Cardiac muscle cell (in vitro differentiated cells and primary cell): Measurements from ENCODE around the gene DPYSL4. TPM values are rescaled to one million over a fixed set of nuclear protein-coding genes. Genes with fewer than 3 reads are reported as not detected.

Source experiments
- DNase-seq, 2 donors: peaks; one replicate each; pipeline versions ENCODE4 v3.0.0 to v3.0.0-alpha.2; 2010 to 2017; ENCODE audit warnings: low read depth in 1 of 2, low spot score in 1 of 2
- H3K27ac ChIP-seq: fragments of 200-600 bp; sonication (generic); 2 replicates; pipeline ENCODE4 v1.5.1; 2016
- H3K27me3 ChIP-seq: fragments of 200-600 bp; sonication (generic); 2 replicates; pipeline ENCODE4 v1.6.0; 2016; ENCODE audit warnings: control low read depth
- H3K36me3 ChIP-seq: fragments of 200-600 bp; sonication (generic); 2 replicates; pipeline ENCODE4 v1.5.1; 2016; ENCODE audit warnings: control low read depth
- H3K4me1 ChIP-seq: fragments of 200-600 bp; sonication (generic); 2 replicates; pipeline ENCODE4 v1.8.1; 2017; ENCODE audit warnings: low read depth, mild to moderate bottlenecking, mixed run types
- H3K4me3 ChIP-seq: fragments of 200-600 bp; sonication (generic); 2 replicates; pipeline ENCODE4 v1.5.1; 2016; ENCODE audit warnings: mild to moderate bottlenecking
- H3K9me3 ChIP-seq: fragments of 200-600 bp; sonication (generic); 2 replicates; pipeline ENCODE4 v1.5.1; 2017; ENCODE audit warnings: low read depth, mild to moderate bottlenecking, control low read depth
- CTCF ChIP-seq: IDR thresholded peaks from 2 replicates; pipeline ENCODE4 v1.5.1; 2012; ENCODE audit warnings: low read depth, mild to moderate bottlenecking, low read length
- polyA plus RNA-seq: library from polyadenylated mRNA; unstranded; fragments of >200 nt; fragmentation: Nextera tagmentation; extraction: Ambion mirVana; gene quantifications from 2 replicates; pipeline ENCODE4 v1.2.1, GENCODE V29; 2016
- total RNA-seq: library from RNA; depleted of rRNA; stranded (reverse); fragments of >200 nt; gene quantifications from 2 replicates; pipeline ENCODE4 v1.2.3, GENCODE V29; 2016

DPYSL4 gene
- total and polyA plus RNA-seq, 2 experiments from 2014 or later: 12.5 to 30.3 TPM

DNA sequence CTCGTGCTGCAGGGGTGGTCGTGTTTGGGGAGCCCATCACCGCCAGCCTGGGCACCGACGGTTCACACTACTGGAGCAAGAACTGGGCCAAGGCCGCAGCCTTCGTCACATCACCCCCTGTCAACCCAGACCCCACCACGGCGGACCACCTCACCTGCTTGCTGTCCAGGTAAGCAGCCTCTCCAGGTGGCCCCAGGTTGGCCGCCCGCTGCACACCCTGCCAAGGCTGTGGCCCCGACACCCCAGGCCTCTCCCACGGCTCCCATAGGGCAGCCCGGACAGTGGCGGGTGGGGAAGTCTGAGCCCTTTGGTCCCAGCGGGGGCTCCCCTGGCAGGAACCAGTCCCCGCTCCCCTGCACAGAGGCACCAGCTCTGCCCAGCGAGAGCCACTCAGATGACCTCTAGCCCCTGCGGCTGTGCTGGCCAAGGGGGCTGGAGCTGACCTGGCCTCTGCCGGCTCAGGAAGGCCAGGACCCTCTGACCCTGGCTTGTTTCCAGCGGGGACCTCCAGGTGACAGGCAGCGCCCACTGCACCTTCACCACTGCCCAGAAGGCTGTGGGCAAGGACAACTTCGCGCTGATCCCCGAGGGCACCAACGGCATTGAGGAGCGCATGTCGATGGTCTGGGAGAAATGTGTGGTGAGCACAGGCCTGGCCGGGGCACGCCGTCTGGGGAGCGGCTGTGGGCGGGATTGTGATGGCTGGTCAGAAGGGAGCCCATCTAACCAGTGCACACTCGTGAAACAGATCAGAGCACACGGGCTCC is 13.8 kb downstream of the DPYSL4 start:
- no peak for TF ChIP-seq CTCF
- DNase-seq: no peak

DNA sequence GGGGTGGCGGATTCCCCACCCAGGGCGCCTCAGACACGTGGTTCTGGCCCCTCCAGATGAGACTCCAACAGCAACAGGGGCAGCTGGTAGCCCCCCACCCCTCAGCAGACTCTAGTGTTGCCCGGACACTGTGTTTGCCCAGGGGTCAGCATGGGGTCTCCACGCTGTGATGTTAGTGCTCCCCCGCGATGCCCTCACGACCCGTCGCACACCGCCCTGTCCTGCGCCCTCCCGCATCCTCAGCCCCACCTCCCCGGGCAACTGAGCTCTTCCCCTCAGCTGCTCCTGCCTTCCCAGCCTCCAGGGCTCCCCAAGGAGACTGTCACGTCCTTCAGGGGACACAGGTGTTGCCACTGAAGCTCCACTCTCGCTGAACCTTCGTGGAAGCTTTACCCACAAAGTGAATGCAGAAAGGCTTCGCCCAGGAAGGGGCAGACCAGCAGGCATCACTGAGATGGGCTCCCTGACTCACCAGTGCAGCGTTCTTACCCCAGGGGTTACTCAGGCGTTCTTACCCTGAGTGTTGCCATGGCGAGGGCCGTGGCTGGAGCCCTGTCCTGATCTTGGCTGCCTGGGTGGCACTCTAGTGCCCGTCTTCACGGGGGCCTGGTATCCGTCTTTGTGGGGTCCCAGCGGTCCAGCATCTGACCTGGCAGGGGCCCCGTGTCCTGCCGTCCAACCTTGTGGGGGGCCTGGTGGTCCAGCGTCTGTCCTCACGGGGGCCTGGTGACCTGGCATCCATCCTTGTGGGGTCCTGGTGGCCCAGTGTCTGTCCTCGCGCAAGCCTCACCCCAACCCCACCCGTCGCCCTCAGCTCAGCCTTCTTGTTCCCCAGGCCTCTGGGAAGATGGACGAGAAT is 14.6 kb downstream of the DPYSL4 start:
- no peaks in the 10 kb centered on the region for H3K27me3 ChIP-seq
- no peak overlapping the region for H3K27ac ChIP-seq
- H3K9me3 ChIP-seq: no peaks in the 10 kb centered on the region
- H3K4me1 ChIP-seq: no peaks in the 10 kb centered on the region
- H3K4me3 ChIP-seq: no peak overlapping the region
- no peak for TF ChIP-seq CTCF
- H3K36me3 ChIP-seq: no peaks in the 10 kb centered on the region
- DNase-seq: no peak

More for the DNA sequence above, 13.8 kb downstream of the DPYSL4 start:
- Histone ChIP-seq H3K4me3 (no peak overlapping the region), H3K36me3 (no peaks in the 10 kb centered on the region), H3K27me3 (no peaks in the 10 kb centered on the region), H3K27ac (no peak overlapping the region), H3K4me1 (no peaks in the 10 kb centered on the region), H3K9me3 (no peaks in the 10 kb centered on the region)

DNA sequence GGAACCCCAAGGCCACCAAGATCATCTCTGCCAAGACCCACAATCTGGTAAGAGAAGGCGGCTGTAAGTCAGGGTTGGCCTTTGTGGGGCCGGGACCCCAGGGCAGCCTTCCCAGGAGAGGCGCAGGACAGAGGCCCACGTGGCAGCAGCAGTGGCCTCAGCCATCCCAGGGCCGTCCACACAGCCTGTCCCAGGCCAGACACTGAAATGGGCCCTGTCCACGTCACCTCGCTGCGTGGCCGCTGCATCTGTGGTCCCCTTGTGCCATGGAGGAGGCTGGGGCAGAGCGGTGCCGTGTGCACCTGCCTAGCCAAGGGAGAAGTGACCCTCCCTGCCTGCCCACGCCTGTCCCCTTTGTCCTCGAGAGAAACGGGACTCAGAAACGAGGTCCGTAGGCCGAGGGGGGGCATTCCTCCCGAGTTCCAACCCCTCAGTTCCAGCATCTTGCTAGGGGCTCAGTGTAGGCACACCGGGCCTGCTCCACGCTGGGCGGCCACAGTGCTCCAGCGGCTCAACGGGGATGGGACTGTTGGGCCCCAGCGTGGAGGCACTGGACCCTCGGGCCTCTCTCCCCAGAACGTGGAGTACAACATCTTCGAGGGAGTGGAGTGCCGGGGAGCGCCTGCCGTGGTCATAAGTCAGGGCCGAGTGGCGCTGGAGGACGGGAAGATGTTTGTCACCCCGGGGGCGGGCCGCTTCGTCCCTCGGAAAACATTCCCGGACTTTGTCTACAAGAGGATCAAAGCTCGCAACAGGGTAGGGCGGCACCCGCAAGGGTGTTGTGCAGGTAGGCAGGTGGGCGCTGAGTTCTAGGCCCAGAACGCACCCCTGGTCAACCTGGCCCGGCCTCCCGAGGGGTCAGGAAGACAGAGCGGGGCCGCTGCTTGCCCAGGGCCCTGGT is 15.6 kb downstream of the DPYSL4 start:
- no peaks in the 10 kb centered on the region for H3K4me1 ChIP-seq
- no peak overlapping the region for H3K4me3 ChIP-seq
- TF ChIP-seq CTCF: no peak
- no peak for DNase-seq
- H3K27me3 ChIP-seq: no peaks in the 10 kb centered on the region
- no peaks in the 10 kb centered on the region for H3K9me3 ChIP-seq
- H3K27ac ChIP-seq: no peak overlapping the region
- H3K36me3 ChIP-seq: no peaks in the 10 kb centered on the region

GRCh38 chr10:132203256-132204077 is 16.7 kb downstream of the DPYSL4 start:
- Histone ChIP-seq H3K4me1 (peaks cover 4% of the 10 kb centered on the region), H3K9me3 (no peaks in the 10 kb centered on the region), H3K4me3 (no peak overlapping the region), H3K27ac (no peak overlapping the region), H3K36me3 (no peaks in the 10 kb centered on the region), H3K27me3 (no peaks in the 10 kb centered on the region)
- no peak for DNase-seq
- TF ChIP-seq CTCF: no peak
